Measurements from ENCODE around the gene TCTN3.
"Not testable (repeated sequence)": the region's sequence is repeated elsewhere in the genome, so short reads cannot be mapped to it uniquely, and the experiment has no call there.

- TF ChIP-seq, protein P1, sequence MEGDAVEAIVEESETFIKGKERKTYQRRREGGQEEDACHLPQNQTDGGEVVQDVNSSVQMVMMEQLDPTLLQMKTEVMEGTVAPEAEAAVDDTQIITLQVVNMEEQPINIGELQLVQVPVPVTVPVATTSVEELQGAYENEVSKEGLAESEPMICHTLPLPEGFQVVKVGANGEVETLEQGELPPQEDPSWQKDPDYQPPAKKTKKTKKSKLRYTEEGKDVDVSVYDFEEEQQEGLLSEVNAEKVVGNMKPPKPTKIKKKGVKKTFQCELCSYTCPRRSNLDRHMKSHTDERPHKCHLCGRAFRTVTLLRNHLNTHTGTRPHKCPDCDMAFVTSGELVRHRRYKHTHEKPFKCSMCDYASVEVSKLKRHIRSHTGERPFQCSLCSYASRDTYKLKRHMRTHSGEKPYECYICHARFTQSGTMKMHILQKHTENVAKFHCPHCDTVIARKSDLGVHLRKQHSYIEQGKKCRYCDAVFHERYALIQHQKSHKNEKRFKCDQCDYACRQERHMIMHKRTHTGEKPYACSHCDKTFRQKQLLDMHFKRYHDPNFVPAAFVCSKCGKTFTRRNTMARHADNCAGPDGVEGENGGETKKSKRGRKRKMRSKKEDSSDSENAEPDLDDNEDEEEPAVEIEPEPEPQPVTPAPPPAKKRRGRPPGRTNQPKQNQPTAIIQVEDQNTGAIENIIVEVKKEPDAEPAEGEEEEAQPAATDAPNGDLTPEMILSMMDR (IDR thresholded peaks at IDR 0.05), result not testable (repeated sequence)
- not testable (repeated sequence) for TF ChIP-seq POLR2A (IDR thresholded peaks at IDR 0.05)
These were observed 28.8 kb upstream of the TCTN3 start for GRCh38 chr10:95722496-95722895.

Measured in Peyer's patch (tissue), 4 donors.